Ishikawa (cell line): ENCODE results near the gene CYP2E1.

Experiments used
- CEBPB ChIP-seq: IDR thresholded peaks from 2 replicates; pipeline ENCODE4 v1.6.1; 2012
- CREB1 ChIP-seq: IDR thresholded peaks from 2 replicates; pipeline ENCODE4 v1.6.1; 2012; ENCODE audit warnings: low read depth
- EGR1 ChIP-seq: IDR thresholded peaks from 2 replicates; pipeline ENCODE4 v1.6.1; 2012
- EP300 ChIP-seq: IDR thresholded peaks from 2 replicates; pipeline ENCODE4 v1.6.1; 2012; ENCODE audit warnings: borderline replicate concordance
- FOXM1 ChIP-seq: IDR thresholded peaks from 2 replicates; pipeline ENCODE4 v1.6.1; 2012; ENCODE audit warnings: low read depth, borderline replicate concordance
- NFIC ChIP-seq: IDR thresholded peaks from 2 replicates; pipeline ENCODE4 v1.6.1; 2012
- RAD21 ChIP-seq: IDR thresholded peaks from 2 replicates; pipeline ENCODE4 v1.6.1; 2012; ENCODE audit warnings: low read depth
- TAF1 ChIP-seq: IDR thresholded peaks from 2 replicates; pipeline ENCODE4 v1.6.1; 2012; ENCODE audit warnings: low read depth, mild to moderate bottlenecking
- TCF12 ChIP-seq: IDR thresholded peaks from 2 replicates; pipeline ENCODE4 v1.6.1; 2012; ENCODE audit warnings: low read depth
- TEAD4 ChIP-seq: IDR thresholded peaks from 2 replicates; pipeline ENCODE4 v1.6.1; 2012
- YY1 ChIP-seq: IDR thresholded peaks from 2 replicates; pipeline ENCODE4 v1.6.1; 2012; ENCODE audit warnings: low read depth
- ZBTB7A ChIP-seq: IDR thresholded peaks from 2 replicates; pipeline ENCODE4 v1.6.1; 2012; ENCODE audit warnings: low read depth
- TF ChIP-seq, protein P1 (sequence below): IDR thresholded peaks from 2 replicates; pipeline ENCODE4 v1.6.1; 2012
- TF ChIP-seq, protein P2 (sequence below): IDR thresholded peaks from 2 replicates; pipeline ENCODE4 v1.6.1; 2012
- TF ChIP-seq, protein P3 (sequence below): IDR thresholded peaks from 2 replicates; pipeline ENCODE4 v1.6.1; 2012; ENCODE audit warnings: low read depth, mild to moderate bottlenecking

The CYP2E1 gene

DNA sequence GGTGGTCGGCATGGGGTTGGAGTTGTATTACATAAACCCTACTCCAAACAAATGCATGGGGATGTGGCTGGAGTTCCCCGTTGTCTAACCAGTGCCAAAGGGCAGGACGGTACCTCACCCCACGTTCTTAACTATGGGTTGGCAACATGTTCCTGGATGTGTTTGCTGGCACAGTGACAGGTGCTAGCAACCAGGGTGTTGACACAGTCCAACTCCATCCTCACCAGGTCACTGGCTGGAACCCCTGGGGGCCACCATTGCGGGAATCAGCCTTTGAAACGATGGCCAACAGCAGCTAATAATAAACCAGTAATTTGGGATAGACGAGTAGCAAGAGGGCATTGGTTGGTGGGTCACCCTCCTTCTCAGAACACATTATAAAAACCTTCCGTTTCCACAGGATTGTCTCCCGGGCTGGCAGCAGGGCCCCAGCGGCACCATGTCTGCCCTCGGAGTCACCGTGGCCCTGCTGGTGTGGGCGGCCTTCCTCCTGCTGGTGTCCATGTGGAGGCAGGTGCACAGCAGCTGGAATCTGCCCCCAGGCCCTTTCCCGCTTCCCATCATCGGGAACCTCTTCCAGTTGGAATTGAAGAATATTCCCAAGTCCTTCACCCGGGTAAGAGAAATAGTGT lies at the start of gene CYP2E1:
Gene CYP2E1 (plus strand): TSS at position 407 of the 632 bp plus-strand sequence. CDS start 33 bp downstream, at position 440.
- TF ChIP-seq, protein P1, sequence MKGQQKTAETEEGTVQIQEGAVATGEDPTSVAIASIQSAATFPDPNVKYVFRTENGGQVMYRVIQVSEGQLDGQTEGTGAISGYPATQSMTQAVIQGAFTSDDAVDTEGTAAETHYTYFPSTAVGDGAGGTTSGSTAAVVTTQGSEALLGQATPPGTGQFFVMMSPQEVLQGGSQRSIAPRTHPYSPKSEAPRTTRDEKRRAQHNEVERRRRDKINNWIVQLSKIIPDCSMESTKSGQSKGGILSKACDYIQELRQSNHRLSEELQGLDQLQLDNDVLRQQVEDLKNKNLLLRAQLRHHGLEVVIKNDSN: no peak
- TF ChIP-seq TCF12 (no peak), TAF1 (no peak)

DNA sequence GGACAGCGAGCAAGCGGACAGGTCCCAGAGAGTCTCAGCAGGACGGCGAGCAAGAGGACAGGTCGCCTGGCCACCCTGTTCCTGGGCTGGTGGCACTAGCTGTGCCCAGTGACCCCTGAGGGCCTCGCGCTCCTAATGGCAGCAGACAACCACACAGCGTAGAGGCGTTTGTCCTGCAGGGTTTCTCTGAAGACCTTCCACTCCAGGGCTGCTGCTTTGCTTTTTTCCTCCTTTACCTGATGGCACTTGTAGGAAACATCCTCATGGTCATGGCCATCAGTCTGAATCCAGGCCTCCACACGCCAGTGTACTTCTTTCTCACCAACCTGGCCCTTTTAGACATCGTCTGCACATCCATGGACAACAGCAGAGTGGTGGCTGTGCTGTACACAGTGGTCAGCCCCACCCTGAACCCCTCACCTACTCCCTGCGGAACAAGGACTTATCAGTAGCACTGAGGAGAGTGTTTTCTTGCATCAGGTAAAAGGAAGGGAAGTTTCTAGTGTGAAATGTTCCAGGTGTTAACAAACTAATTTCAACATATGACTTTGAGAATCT lies 46.0 kb upstream of the CYP2E1 start:
- no peak for TF ChIP-seq TEAD4
- TF ChIP-seq, protein P2, sequence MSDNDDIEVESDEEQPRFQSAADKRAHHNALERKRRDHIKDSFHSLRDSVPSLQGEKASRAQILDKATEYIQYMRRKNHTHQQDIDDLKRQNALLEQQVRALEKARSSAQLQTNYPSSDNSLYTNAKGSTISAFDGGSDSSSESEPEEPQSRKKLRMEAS: no peak
- TF ChIP-seq, protein P1: no peak
- no peak for TF ChIP-seq CREB1
- TF ChIP-seq EGR1: no peak
- no peak for TF ChIP-seq EP300
- no peak for TF ChIP-seq YY1
- TF ChIP-seq, protein P3, sequence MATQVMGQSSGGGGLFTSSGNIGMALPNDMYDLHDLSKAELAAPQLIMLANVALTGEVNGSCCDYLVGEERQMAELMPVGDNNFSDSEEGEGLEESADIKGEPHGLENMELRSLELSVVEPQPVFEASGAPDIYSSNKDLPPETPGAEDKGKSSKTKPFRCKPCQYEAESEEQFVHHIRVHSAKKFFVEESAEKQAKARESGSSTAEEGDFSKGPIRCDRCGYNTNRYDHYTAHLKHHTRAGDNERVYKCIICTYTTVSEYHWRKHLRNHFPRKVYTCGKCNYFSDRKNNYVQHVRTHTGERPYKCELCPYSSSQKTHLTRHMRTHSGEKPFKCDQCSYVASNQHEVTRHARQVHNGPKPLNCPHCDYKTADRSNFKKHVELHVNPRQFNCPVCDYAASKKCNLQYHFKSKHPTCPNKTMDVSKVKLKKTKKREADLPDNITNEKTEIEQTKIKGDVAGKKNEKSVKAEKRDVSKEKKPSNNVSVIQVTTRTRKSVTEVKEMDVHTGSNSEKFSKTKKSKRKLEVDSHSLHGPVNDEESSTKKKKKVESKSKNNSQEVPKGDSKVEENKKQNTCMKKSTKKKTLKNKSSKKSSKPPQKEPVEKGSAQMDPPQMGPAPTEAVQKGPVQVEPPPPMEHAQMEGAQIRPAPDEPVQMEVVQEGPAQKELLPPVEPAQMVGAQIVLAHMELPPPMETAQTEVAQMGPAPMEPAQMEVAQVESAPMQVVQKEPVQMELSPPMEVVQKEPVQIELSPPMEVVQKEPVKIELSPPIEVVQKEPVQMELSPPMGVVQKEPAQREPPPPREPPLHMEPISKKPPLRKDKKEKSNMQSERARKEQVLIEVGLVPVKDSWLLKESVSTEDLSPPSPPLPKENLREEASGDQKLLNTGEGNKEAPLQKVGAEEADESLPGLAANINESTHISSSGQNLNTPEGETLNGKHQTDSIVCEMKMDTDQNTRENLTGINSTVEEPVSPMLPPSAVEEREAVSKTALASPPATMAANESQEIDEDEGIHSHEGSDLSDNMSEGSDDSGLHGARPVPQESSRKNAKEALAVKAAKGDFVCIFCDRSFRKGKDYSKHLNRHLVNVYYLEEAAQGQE: no peak
- no peak for TF ChIP-seq NFIC
- no peak for TF ChIP-seq ZBTB7A
- TF ChIP-seq TCF12: no peak

DNA sequence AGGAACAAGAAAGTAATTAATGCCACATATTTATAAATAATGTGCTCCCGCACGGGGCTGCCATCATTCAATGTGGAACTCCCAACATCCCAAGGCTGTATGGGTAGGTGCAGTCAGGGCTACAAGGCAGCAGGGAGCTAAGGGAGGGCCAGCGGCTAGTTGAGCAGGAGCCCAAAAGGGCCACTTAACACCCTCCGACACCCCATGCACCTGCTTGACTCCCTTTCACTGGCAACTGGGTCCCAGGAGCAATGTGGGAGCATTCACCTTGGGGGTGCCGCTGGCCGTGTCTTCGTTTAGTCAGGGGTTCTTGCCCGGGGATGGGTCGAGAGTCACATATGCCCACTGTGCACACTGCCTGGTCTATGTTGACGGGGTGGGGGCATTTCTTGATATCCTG lies 45.5 kb upstream of the CYP2E1 start:
- TF ChIP-seq, protein P1: no peak
- no peak for TF ChIP-seq FOXM1

DNA sequence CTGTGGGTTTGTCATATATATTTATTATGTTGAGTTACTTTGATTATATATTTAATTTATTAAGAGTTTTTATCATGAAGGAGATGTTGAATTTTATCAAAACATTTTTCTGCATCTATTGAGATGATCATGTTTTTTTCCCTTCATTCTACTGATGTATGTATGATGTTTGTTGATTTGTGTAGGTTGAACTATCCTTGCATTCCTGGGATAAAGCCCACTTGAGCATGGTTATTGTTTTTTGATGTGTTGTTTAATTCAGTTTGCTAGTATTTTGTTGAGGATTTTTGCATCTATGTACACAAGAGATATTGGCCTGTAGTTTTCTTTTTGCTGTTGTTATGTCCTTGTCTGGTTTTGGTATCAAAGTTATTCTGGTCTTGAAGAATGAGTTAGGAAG lies 42.3 kb upstream of the CYP2E1 start:
- TF ChIP-seq CREB1 (no peak), CEBPB (no peak), NFIC (no peak), ZBTB7A (no peak), TAF1 (no peak), TCF12 (no peak), EGR1 (no peak), TEAD4 (no peak), RAD21 (no peak)

DNA sequence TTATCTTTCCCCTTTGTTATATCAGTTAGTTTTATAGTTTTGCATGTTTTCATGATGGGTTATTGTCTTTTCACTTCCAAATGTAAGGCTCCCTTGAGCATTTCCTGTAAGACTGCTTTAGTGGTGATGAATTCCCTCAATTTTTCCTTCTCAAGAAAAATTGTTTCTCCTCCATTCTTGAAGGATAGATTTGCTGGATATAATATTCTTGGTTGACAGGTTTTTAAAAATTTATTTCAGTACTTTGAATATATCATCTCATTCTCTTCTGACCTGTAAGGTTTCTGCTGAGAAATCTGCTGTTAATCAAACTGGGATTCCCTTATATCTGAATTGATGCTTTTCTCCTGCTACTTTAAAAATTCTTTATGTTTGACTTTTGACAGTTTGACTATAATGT lies 40.1 kb upstream of the CYP2E1 start:
- TF ChIP-seq, protein P2: no peak
- TF ChIP-seq TEAD4 (no peak), TCF12 (no peak), RAD21 (no peak)

DNA sequence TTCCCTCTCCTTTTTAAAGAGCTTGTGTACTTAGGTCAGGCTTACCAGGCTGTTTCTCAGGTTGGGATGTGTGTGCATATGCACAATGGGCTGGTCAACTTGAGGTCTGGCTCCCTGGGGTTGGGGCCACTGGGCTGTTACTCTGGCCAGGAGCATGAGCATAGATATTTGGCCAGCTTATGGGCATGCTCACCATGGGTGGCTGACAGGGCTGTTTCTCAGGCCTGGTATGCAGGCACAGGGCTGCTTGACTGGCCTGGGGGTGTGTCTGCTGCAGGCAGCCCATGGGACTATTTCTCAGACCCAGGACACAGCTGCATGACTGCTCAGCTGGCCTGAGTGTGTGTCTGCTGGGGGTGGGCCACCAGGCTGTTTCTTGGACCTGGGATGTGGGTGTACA lies 38.8 kb upstream of the CYP2E1 start:
- TF ChIP-seq TAF1 (no peak), CEBPB (no peak), CREB1 (no peak), FOXM1 (no peak), EP300 (no peak), EGR1 (no peak), NFIC (no peak), TCF12 (no peak), ZBTB7A (no peak)
- TF ChIP-seq, protein P1: no peak
- TF ChIP-seq, protein P3: no peak
